H9 (cell line): ENCODE measurements around the gene ADGRD1. TPM values are rescaled to one million over a fixed set of nuclear protein-coding genes. Genes with fewer than 3 reads are reported as not detected.
A peak's percentile ranks its signal among the peaks of the same experiment; 100 is the strongest.
"Not testable (repeated sequence)": the region's sequence is repeated elsewhere in the genome, so short reads cannot be mapped to it uniquely, and the experiment has no call there.

Experiments
- DNase-seq: peaks from one replicate; pipeline ENCODE4 v3.0.0-alpha.2; 2017
- H2AFZ ChIP-seq: one replicate; pipeline ENCODE4 v1.6.1; 2013; ENCODE audit warnings: mild to moderate bottlenecking, low read length, control low read depth, moderate library complexity
- H2AK5ac ChIP-seq: 2 replicates; pipeline ENCODE4 v1.6.1; 2013; ENCODE audit warnings: low read length, control low read depth, mixed read lengths; ENCODE audit not compliant: insufficient read length
- H2BK120ac ChIP-seq: one replicate; pipeline ENCODE4 v1.6.1; 2013; ENCODE audit warnings: low read depth, mild to moderate bottlenecking, low read length, control low read depth, inconsistent platforms; ENCODE audit not compliant: poor library complexity, severe bottlenecking
- H2BK12ac ChIP-seq: 2 replicates; pipeline ENCODE4 v1.6.1; 2013; ENCODE audit warnings: low read length, control low read depth, mixed read lengths, low read depth; ENCODE audit not compliant: insufficient read length
- H2BK15ac ChIP-seq: 2 replicates; pipeline ENCODE4 v1.6.1; 2013; ENCODE audit warnings: low read depth, low read length, control low read depth
- H2BK20ac ChIP-seq: one replicate; pipeline ENCODE4 v1.6.1; 2013; ENCODE audit warnings: low read depth, mild to moderate bottlenecking, low read length, control low read depth, inconsistent platforms; ENCODE audit not compliant: poor library complexity, severe bottlenecking
- H2BK5ac ChIP-seq: 2 replicates; pipeline ENCODE4 v1.6.1; 2013; ENCODE audit warnings: low read length, control low read depth, mixed read lengths; ENCODE audit not compliant: insufficient read length
- H3K14ac ChIP-seq: 2 replicates; pipeline ENCODE4 v1.6.1; 2013; ENCODE audit warnings: low read length, control low read depth; ENCODE audit not compliant: insufficient read depth
- H3K18ac ChIP-seq: 2 replicates; pipeline ENCODE4 v1.6.1; 2013; ENCODE audit warnings: low read depth, mild to moderate bottlenecking, mixed read lengths, low read length, control low read depth; ENCODE audit not compliant: insufficient read length
- H3K23ac ChIP-seq: 2 replicates; pipeline ENCODE4 v1.6.1; 2013; ENCODE audit warnings: low read length, control low read depth, mixed read lengths, low read depth; ENCODE audit not compliant: insufficient read length
- H3K23me2 ChIP-seq: 2 replicates; pipeline ENCODE4 v1.6.1; 2013; ENCODE audit warnings: low read depth, mild to moderate bottlenecking, mixed read lengths, low read length, control low read depth; ENCODE audit not compliant: insufficient read length, poor library complexity, severe bottlenecking
- H3K27ac ChIP-seq: 2 replicates; pipeline ENCODE4 v1.5.1; 2013; ENCODE audit warnings: low read length, control low read depth, mixed read lengths, low read depth; ENCODE audit not compliant: insufficient read length
- H3K27me3 ChIP-seq: 2 replicates; pipeline ENCODE4 v1.6.1; 2013; ENCODE audit warnings: low read length, control low read depth, inconsistent platforms; ENCODE audit not compliant: insufficient read depth
- H3K4ac ChIP-seq: 2 replicates; pipeline ENCODE4 v1.6.1; 2013; ENCODE audit warnings: low read depth, mild to moderate bottlenecking, control low read depth, inconsistent platforms, low read length, moderate library complexity
- H3K4me1 ChIP-seq: 2 replicates; pipeline ENCODE4 v1.6.1; 2013; ENCODE audit warnings: low read length, control low read depth, inconsistent platforms; ENCODE audit not compliant: insufficient read depth
- H3K4me2 ChIP-seq: 2 replicates; pipeline ENCODE4 v1.6.1; 2013; ENCODE audit warnings: low read length, control low read depth, mixed read lengths; ENCODE audit not compliant: insufficient read length, insufficient read depth
- H3K56ac ChIP-seq: 2 replicates; pipeline ENCODE4 v1.6.1; 2013; ENCODE audit warnings: low read depth, mild to moderate bottlenecking, mixed read lengths, low read length, control low read depth; ENCODE audit not compliant: insufficient read length
- H3K79me1 ChIP-seq: 2 replicates; pipeline ENCODE4 v1.6.1; 2013; ENCODE audit warnings: low read depth, mild to moderate bottlenecking, moderate library complexity, low read length, control low read depth, inconsistent platforms; ENCODE audit not compliant: insufficient read depth, poor library complexity, severe bottlenecking
- H3K79me2 ChIP-seq: 2 replicates; pipeline ENCODE4 v1.6.1; 2013; ENCODE audit warnings: low read length, control low read depth, inconsistent platforms; ENCODE audit not compliant: insufficient read depth
- H3K9ac ChIP-seq: 2 replicates; pipeline ENCODE4 v1.6.1; 2013; ENCODE audit warnings: low read length, control low read depth, mixed read lengths; ENCODE audit not compliant: insufficient read length; ENCODE audit errors: extremely low read depth
- H3K9me3 ChIP-seq: one replicate; pipeline ENCODE4 v1.6.1; 2013; ENCODE audit warnings: low read depth, low read length, inconsistent platforms; ENCODE audit not compliant: control insufficient read depth
- H3T11ph ChIP-seq: one replicate; pipeline ENCODE4 v1.6.1; 2013; ENCODE audit warnings: mild to moderate bottlenecking, low read length, control low read depth, inconsistent platforms
- H4K20me1 ChIP-seq: one replicate; pipeline ENCODE4 v1.6.1; 2013; ENCODE audit not compliant: control insufficient read depth, insufficient read length, insufficient read depth
- H4K5ac ChIP-seq: 2 replicates; pipeline ENCODE4 v1.6.1; 2013; ENCODE audit warnings: low read depth, mild to moderate bottlenecking, mixed read lengths, low read length, control low read depth; ENCODE audit not compliant: insufficient read length
- H4K8ac ChIP-seq: replicated peaks from 2 replicates; pipeline ENCODE4 v1.6.1; 2013; ENCODE audit warnings: low read length, control low read depth, mixed read lengths, low read depth; ENCODE audit not compliant: insufficient read length
- H4K91ac ChIP-seq: 2 replicates; pipeline ENCODE4 v1.6.1; 2013; ENCODE audit warnings: low read depth, mild to moderate bottlenecking, moderate library complexity, mixed read lengths, low read length, control low read depth; ENCODE audit not compliant: insufficient read length
- H3K27ac Mint-ChIP-seq, 3 experiments: 2 replicates in 2 of 3; 3 replicates in 1 of 3; pipeline ENCODE4 v1.8.0; 2020 to 2021; ENCODE audit warnings: mixed read lengths in 3 of 3, mild to moderate bottlenecking in 1 of 3, moderate library complexity in 1 of 3
- H3K27me3 Mint-ChIP-seq: 2 replicates; pipeline ENCODE4 v1.8.0; 2021; ENCODE audit warnings: low read depth, mild to moderate bottlenecking, moderate library complexity, mixed read lengths
- H3K36me3 Mint-ChIP-seq, 3 experiments: 2 replicates in 2 of 3; 3 replicates in 1 of 3; pipeline ENCODE4 v1.8.0; 2020 to 2021; ENCODE audit warnings: low read depth in 3 of 3, mixed read lengths in 3 of 3; ENCODE audit not compliant: insufficient read depth in 1 of 3
- H3K4me1 Mint-ChIP-seq, 2 experiments: 2 replicates each; pipeline ENCODE4 v1.8.0; 2020; ENCODE audit warnings: mixed read lengths in 2 of 2
- H3K4me3 Mint-ChIP-seq, 2 experiments: 2 replicates in 1 of 2; 3 replicates in 1 of 2; pipeline ENCODE4 v1.8.0; 2020 to 2021; ENCODE audit warnings: mild to moderate bottlenecking in 2 of 2, mixed read lengths in 2 of 2, moderate library complexity in 1 of 2
- H3K9me3 Mint-ChIP-seq, 2 experiments: 2 replicates in 1 of 2; 3 replicates in 1 of 2; pipeline ENCODE4 v1.8.0; 2020; ENCODE audit warnings: mild to moderate bottlenecking in 2 of 2, mixed read lengths in 2 of 2, moderate library complexity in 1 of 2
- WGBS: extraction: QIAGEN DNeasy Blood & Tissue Kit; methylation state at CpG from one replicate; pipeline ENCODE4 v1.1.7; 2013; ENCODE audit warnings: missing lambda C conversion rate, low lambda C conversion rate, mixed read lengths; ENCODE audit not compliant: insufficient read length; ENCODE audit errors: extremely low coverage; 5-methylcytosine and 5-hydroxymethylcytosine counted together
- total RNA-seq: library from RNA; stranded (reverse); gene quantifications from 2 replicates; pipeline ENCODE4 v1.2.1, GENCODE V29; 2021

ADGRD1 gene
- total RNA-seq, 1 experiment from 2014 or later: 0.52 TPM

GRCh38 chr12:131070668-131071067 is 117.0 kb downstream of the ADGRD1 start:
- not testable (repeated sequence) for H3K79me1 ChIP-seq, H3K4me1 Mint-ChIP-seq, H3K79me2 ChIP-seq, H2AFZ ChIP-seq, H3K4me1 ChIP-seq, H3K27ac Mint-ChIP-seq, H3K36me3 Mint-ChIP-seq, H3K14ac ChIP-seq, H3K27me3 ChIP-seq, H3K4me2 ChIP-seq, H4K91ac ChIP-seq, H3K23ac ChIP-seq, H4K20me1 ChIP-seq, H3K4ac ChIP-seq, H3K27ac ChIP-seq, H2BK20ac ChIP-seq, H3K56ac ChIP-seq, H2BK12ac ChIP-seq, H3K27me3 Mint-ChIP-seq, H3K9me3 ChIP-seq, H3T11ph ChIP-seq, H2BK120ac ChIP-seq, H2BK15ac ChIP-seq, H3K18ac ChIP-seq, H2AK5ac ChIP-seq, H3K9ac ChIP-seq, H3K4me3 Mint-ChIP-seq, H2BK5ac ChIP-seq, H4K8ac ChIP-seq, H4K5ac ChIP-seq, H3K23me2 ChIP-seq
- no CpG with 5 or more reads among the region's 6 CpGs for WGBS
- peak; percentile 31 for DNase-seq
- peaks cover 4 to 11% of the 10 kb centered on the region in 2 experiments; a peak in 3 of 5 replicates for H3K9me3 Mint-ChIP-seq

GRCh38 chr12:131071234-131071820 is 117.6 kb downstream of the ADGRD1 start:
- H3K27me3 Mint-ChIP-seq, H2AK5ac ChIP-seq, H3K27me3 ChIP-seq, H3K56ac ChIP-seq, H3K4me3 Mint-ChIP-seq, H3K4me1 Mint-ChIP-seq, H3K4me2 ChIP-seq, H3K79me2 ChIP-seq, H3K27ac Mint-ChIP-seq, H3K79me1 ChIP-seq, H3K4me1 ChIP-seq, H3K23me2 ChIP-seq, H3K4ac ChIP-seq, H2BK15ac ChIP-seq, H4K91ac ChIP-seq, H3K18ac ChIP-seq, H2BK5ac ChIP-seq, H3K9me3 ChIP-seq, H3K9ac ChIP-seq, H3K14ac ChIP-seq, H3K23ac ChIP-seq, H2BK20ac ChIP-seq, H4K8ac ChIP-seq, H2BK120ac ChIP-seq, H4K20me1 ChIP-seq, H3K36me3 Mint-ChIP-seq, H2AFZ ChIP-seq, H4K5ac ChIP-seq, H2BK12ac ChIP-seq, H3T11ph ChIP-seq, H3K27ac ChIP-seq: not testable (repeated sequence)
- H3K9me3 Mint-ChIP-seq: peaks cover 4 to 11% of the 10 kb centered on the region in 2 experiments; a peak in 3 of 5 replicates
- peak; percentile 27 for DNase-seq
- no CpG with 5 or more reads among the region's 12 CpGs for WGBS
